GM21447 (cell line): ENCODE results near the gene CD8B2.
"Not testable (repeated sequence)": the region's sequence is repeated elsewhere in the genome, so short reads cannot be mapped to it uniquely, and the experiment has no call there.

Source experiments
- ATAC-seq: cut with Tn5 transposase; IDR thresholded peaks from one replicate; pipeline ENCODE4 v1.9.1; 2021; ENCODE audit not compliant: unreplicated experiment

Gene CD8B2

GRCh38 chr2:106486551-106487385 lies at the start of gene CD8B2:
Gene CD8B2, plus strand, starts transcription at chr2:106487364. Its CDS starts 63 bp downstream, at chr2:106487427.
- ATAC-seq = not testable (repeated sequence)

GRCh38 chr2:106461882-106462281 lies 25.3 kb upstream of the CD8B2 start:
- ATAC-seq = not testable (repeated sequence)

- not testable (repeated sequence) for ATAC-seq
Measured at GRCh38 chr2:106467516-106467915, 19.6 kb upstream of the CD8B2 start.

GRCh38 chr2:106468107-106468506 lies 19.1 kb upstream of the CD8B2 start, which contains the start of gene RGPD3:
Gene RGPD3, minus strand, starts transcription at chr2:106468413. Its CDS starts 125 bp downstream, at chr2:106468288.
- not testable (repeated sequence) for ATAC-seq

- not testable (repeated sequence) for ATAC-seq
Measured at GRCh38 chr2:106470658-106471057, 16.5 kb upstream of the CD8B2 start.

- not testable (repeated sequence) for ATAC-seq
Measured at GRCh38 chr2:106477647-106478046, 9.5 kb upstream of the CD8B2 start.

GRCh38 chr2:106479563-106479962 lies 7.6 kb upstream of the CD8B2 start:
- ATAC-seq = not testable (repeated sequence)

- ATAC-seq = not testable (repeated sequence)
Measured at GRCh38 chr2:106487386-106488191, 425 bp downstream of the CD8B2 start.

GRCh38 chr2:106489701-106490100 lies 2.5 kb downstream of the CD8B2 start:
- ATAC-seq = not testable (repeated sequence)

- ATAC-seq = not testable (repeated sequence)
Measured at GRCh38 chr2:106492399-106492798, 5.2 kb downstream of the CD8B2 start.

- ATAC-seq = not testable (repeated sequence)
Measured at GRCh38 chr2:106492913-106493312, 5.7 kb downstream of the CD8B2 start.

GRCh38 chr2:106498549-106498948 lies 11.4 kb downstream of the CD8B2 start:
- not testable (repeated sequence) for ATAC-seq

GRCh38 chr2:106500350-106500749 lies 13.2 kb downstream of the CD8B2 start:
- not testable (repeated sequence) for ATAC-seq

- ATAC-seq = not testable (repeated sequence)
Measured at GRCh38 chr2:106502351-106502750, 15.2 kb downstream of the CD8B2 start.

- not testable (repeated sequence) for ATAC-seq
Measured at GRCh38 chr2:106504192-106504591, 17.0 kb downstream of the CD8B2 start.

GRCh38 chr2:106504787-106505186 lies 17.6 kb downstream of the CD8B2 start:
- ATAC-seq = not testable (repeated sequence)

GRCh38 chr2:106506002-106506687 lies 19.0 kb downstream of the CD8B2 start:
- not testable (repeated sequence) for ATAC-seq

GRCh38 chr2:106508660-106509373 lies 21.7 kb downstream of the CD8B2 start:
- not testable (repeated sequence) for ATAC-seq

GRCh38 chr2:106509374-106509770 lies 22.2 kb downstream of the CD8B2 start:
- ATAC-seq = not testable (repeated sequence)

GRCh38 chr2:106510791-106511190 lies 23.6 kb downstream of the CD8B2 start:
- ATAC-seq = not testable (repeated sequence)
